Smooth muscle cell (in vitro differentiated cells): Measurements from ENCODE around the gene LNX1. TPM values are rescaled to one million over a fixed set of nuclear protein-coding genes. Genes with fewer than 3 reads are reported as not detected.

Source experiments
- DNase-seq: peaks from one replicate; lab custom pipeline; 2025; ENCODE audit not compliant: unreplicated experiment; lab: John Stamatoyannopoulos, UW
- H2AFZ ChIP-seq: fragments of 200-600 bp; sonication (generic); 2 replicates; pipeline ENCODE4 v1.6.0; 2016; ENCODE audit warnings: antibody characterized with exemption, low read depth, mild to moderate bottlenecking
- H3F3A ChIP-seq: fragments of 200-600 bp; sonication (generic); 2 replicates; pipeline ENCODE4 v1.6.0; 2017; ENCODE audit warnings: antibody characterized with exemption, low read depth
- H3K27ac ChIP-seq: fragments of 200-600 bp; sonication (generic); 2 replicates; pipeline ENCODE4 v1.5.1; 2016; ENCODE audit warnings: low read depth, mild to moderate bottlenecking
- H3K27me3 ChIP-seq: fragments of 200-600 bp; sonication (generic); 2 replicates; pipeline ENCODE4 v1.6.1; 2016; ENCODE audit warnings: low read depth, mild to moderate bottlenecking
- H3K36me3 ChIP-seq: fragments of 200-600 bp; sonication (generic); 2 replicates; pipeline ENCODE4 v1.5.1; 2016; ENCODE audit warnings: low read depth
- H3K4me1 ChIP-seq: fragments of 200-600 bp; sonication (generic); 2 replicates; pipeline ENCODE4 v1.5.1; 2016; ENCODE audit warnings: low read depth
- H3K4me2 ChIP-seq: fragments of 200-600 bp; sonication (generic); 2 replicates; pipeline ENCODE4 v1.6.0; 2016; ENCODE audit warnings: mild to moderate bottlenecking
- H3K4me3 ChIP-seq: fragments of 200-600 bp; sonication (generic); 2 replicates; pipeline ENCODE4 v1.5.1; 2016; ENCODE audit warnings: mild to moderate bottlenecking
- H3K79me2 ChIP-seq: fragments of 200-600 bp; sonication (generic); 2 replicates; pipeline ENCODE4 v1.6.0; 2016; ENCODE audit warnings: low read depth, mild to moderate bottlenecking
- H3K9ac ChIP-seq: fragments of 200-600 bp; sonication (generic); 2 replicates; pipeline ENCODE4 v1.6.0; 2016; ENCODE audit warnings: low read depth
- H3K9me3 ChIP-seq: fragments of 200-600 bp; sonication (generic); replicated peaks from 2 replicates; pipeline ENCODE4 v1.5.1; 2016; ENCODE audit warnings: low read depth
- H4K20me1 ChIP-seq: fragments of 200-600 bp; sonication (generic); 2 replicates; pipeline ENCODE4 v1.6.0; 2016; ENCODE audit warnings: low read depth
- WGBS: methylation state at CpG from one replicate; pipeline ENCODE4 v1.1.7; 2016; ENCODE audit warnings: low lambda C conversion rate; 5-methylcytosine and 5-hydroxymethylcytosine counted together
- polyA plus RNA-seq: library from polyadenylated mRNA; unstranded; fragments of >200 nt; fragmentation: Nextera tagmentation; extraction: Ambion mirVana; gene quantifications from 2 replicates; pipeline ENCODE4 v1.2.1, GENCODE V29; 2016
- total RNA-seq: library from RNA; depleted of rRNA; stranded (reverse); fragments of >200 nt; gene quantifications from 2 replicates; pipeline ENCODE4 v1.2.3, GENCODE V29; 2014
- TF ChIP-seq, protein P1 (sequence below): fragments of 200-600 bp; sonication (generic); IDR thresholded peaks from 2 replicates; pipeline ENCODE4 v1.5.1; 2017; ENCODE audit warnings: borderline replicate concordance, mild to moderate bottlenecking, antibody characterized with exemption; ENCODE audit not compliant: insufficient read depth, poor library complexity, severe bottlenecking

The LNX1 gene
- total and polyA plus RNA-seq, 2 experiments from 2014 or later: 2.3 to 4.3 TPM

- no peak overlapping the region for H3K4me3 ChIP-seq
- 48% methylated on average over 6 of the region's 6 CpGs for WGBS
- no peaks in the 10 kb centered on the region for H3K79me2 ChIP-seq
- no peak overlapping the region for H3K9ac ChIP-seq
- H2AFZ ChIP-seq: no peak overlapping the region
- H3K9me3 ChIP-seq: no peaks in the 10 kb centered on the region
- H3K4me1 ChIP-seq: peaks cover 6% of the 10 kb centered on the region
- H3K27ac ChIP-seq: peak overlapping the region; percentile 62
- no peaks in the 10 kb centered on the region for H3F3A ChIP-seq
- H3K27me3 ChIP-seq: no peaks in the 10 kb centered on the region
- H4K20me1 ChIP-seq: no peaks in the 10 kb centered on the region
- no peak for DNase-seq
- peak overlapping the region; percentile 32 for H3K4me2 ChIP-seq
- no peaks in the 10 kb centered on the region for H3K36me3 ChIP-seq
- TF ChIP-seq, protein P1, sequence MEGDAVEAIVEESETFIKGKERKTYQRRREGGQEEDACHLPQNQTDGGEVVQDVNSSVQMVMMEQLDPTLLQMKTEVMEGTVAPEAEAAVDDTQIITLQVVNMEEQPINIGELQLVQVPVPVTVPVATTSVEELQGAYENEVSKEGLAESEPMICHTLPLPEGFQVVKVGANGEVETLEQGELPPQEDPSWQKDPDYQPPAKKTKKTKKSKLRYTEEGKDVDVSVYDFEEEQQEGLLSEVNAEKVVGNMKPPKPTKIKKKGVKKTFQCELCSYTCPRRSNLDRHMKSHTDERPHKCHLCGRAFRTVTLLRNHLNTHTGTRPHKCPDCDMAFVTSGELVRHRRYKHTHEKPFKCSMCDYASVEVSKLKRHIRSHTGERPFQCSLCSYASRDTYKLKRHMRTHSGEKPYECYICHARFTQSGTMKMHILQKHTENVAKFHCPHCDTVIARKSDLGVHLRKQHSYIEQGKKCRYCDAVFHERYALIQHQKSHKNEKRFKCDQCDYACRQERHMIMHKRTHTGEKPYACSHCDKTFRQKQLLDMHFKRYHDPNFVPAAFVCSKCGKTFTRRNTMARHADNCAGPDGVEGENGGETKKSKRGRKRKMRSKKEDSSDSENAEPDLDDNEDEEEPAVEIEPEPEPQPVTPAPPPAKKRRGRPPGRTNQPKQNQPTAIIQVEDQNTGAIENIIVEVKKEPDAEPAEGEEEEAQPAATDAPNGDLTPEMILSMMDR: no peak
Observed at GRCh38 chr4:53586121-53586816, 5.0 kb downstream of the LNX1 start.

- Histone ChIP-seq H3K4me1 (no peaks in the 10 kb centered on the region), H3K4me3 (no peak overlapping the region), H3K9ac (no peak overlapping the region), H3K4me2 (no peak overlapping the region), H3K27me3 (no peaks in the 10 kb centered on the region), H4K20me1 (no peaks in the 10 kb centered on the region), H3K79me2 (no peaks in the 10 kb centered on the region), H2AFZ (no peak overlapping the region), H3F3A (peaks cover 7% of the 10 kb centered on the region), H3K9me3 (no peaks in the 10 kb centered on the region), H3K36me3 (no peaks in the 10 kb centered on the region), H3K27ac (no peak overlapping the region)
- TF ChIP-seq, protein P1: no peak
- no peak for DNase-seq
- 91% methylated on average over 4 of the region's 4 CpGs for WGBS
Observed at GRCh38 chr4:53584658-53585057, 6.6 kb downstream of the LNX1 start.

- H3F3A ChIP-seq: peaks cover 7% of the 10 kb centered on the region
- H3K9ac ChIP-seq: no peak overlapping the region
- 89% methylated on average over 3 of the region's 3 CpGs for WGBS
- no peaks in the 10 kb centered on the region for H3K79me2 ChIP-seq
- no peaks in the 10 kb centered on the region for H3K9me3 ChIP-seq
- TF ChIP-seq, protein P1: no peak
- no peaks in the 10 kb centered on the region for H4K20me1 ChIP-seq
- H2AFZ ChIP-seq: no peak overlapping the region
- DNase-seq: no peak
- H3K27me3 ChIP-seq: no peaks in the 10 kb centered on the region
- no peak overlapping the region for H3K27ac ChIP-seq
- no peak overlapping the region for H3K4me2 ChIP-seq
- H3K4me1 ChIP-seq: no peaks in the 10 kb centered on the region
- H3K4me3 ChIP-seq: no peak overlapping the region
- H3K36me3 ChIP-seq: no peaks in the 10 kb centered on the region
Observed at GRCh38 chr4:53583513-53583912, 7.8 kb downstream of the LNX1 start.

DNA sequence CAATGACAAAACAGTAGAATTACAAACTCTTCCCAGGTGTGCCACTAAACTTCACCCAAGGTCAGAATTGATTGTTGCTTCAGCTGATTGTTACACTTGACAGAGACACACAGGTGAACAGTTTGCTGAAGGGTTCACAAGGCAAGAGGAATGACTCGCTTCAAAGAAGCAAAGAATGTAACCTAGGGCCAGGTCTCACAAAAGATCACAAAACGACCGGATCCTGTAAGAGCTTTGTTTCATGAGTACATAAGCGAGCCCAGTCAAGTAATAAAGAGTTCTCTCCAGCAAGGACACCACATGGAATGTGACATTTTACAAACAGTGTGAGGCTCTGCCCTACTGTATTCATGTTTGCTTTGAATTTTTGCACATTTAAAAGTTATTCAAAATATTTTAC lies 9.1 kb downstream of the LNX1 start:
- Histone ChIP-seq H3F3A (peaks cover 7% of the 10 kb centered on the region), H3K27ac (no peak overlapping the region), H3K36me3 (no peaks in the 10 kb centered on the region), H2AFZ (no peak overlapping the region), H3K27me3 (no peaks in the 10 kb centered on the region), H3K9ac (no peak overlapping the region), H3K9me3 (no peaks in the 10 kb centered on the region), H3K4me2 (no peak overlapping the region), H3K4me3 (no peak overlapping the region), H3K79me2 (no peaks in the 10 kb centered on the region), H4K20me1 (no peaks in the 10 kb centered on the region), H3K4me1 (peaks cover under 1% of the 10 kb centered on the region)
- DNase-seq: no peak
- WGBS: 62% methylated on average over 4 of the region's 4 CpGs
- TF ChIP-seq, protein P1: no peak
